Measurements from ENCODE around the gene PHLDA2. TPM values are rescaled to one million over a fixed set of nuclear protein-coding genes. Genes with fewer than 3 reads are reported as not detected.

The PHLDA2 gene
- total and polyA plus RNA-seq, 9 of the 15 experiments (the other 6 are each of a cell fraction or from before 2014, with no cell fraction given): 0.43 to 42.4 (median 4.7) TPM

DNA sequence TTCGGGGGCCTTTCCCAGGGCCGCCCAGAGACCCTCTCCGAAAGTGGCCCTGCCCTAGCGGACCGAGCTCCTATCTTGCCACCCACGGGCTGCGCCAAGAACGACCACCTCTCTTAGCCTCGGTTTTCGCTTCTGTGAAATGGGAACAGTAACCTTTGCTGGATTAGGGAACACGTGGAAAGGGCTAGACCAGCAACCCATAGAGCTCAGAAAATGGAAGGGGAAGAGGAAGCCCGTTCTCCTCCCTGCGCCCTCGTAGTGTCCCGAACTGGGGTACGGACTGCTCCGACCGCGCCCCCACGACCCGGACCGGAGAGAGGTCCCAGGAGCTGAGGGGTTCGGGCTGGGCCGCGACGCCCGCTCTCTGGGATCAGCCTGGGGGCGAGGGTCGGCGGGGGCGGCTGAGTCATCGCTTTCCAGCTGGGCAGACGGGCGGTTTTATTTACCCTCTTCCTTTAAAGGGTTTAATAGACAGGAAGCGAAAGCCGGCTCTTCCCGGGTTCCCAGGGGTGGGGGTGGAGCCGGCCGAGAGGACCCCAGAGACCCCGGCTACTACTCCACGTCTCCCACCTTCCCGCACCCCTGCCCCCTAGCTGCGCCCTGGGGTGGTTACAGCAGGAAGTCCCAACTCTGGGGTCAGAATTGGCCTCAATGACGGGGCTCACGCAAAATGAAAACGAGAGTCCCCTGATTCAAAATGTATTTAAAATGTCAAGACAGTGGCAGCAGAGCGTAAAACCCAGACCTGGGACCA, 907 bp upstream of the PHLDA2 start (continued):
- TF ChIP-seq JUND (IDR thresholded peaks at IDR 0.05; ENCODE audit: borderline replicate concordance, low read depth, low read length) (peak; percentile 72), JUND (tag; IDR thresholded peaks at IDR 0.05; ENCODE audit: borderline replicate concordance, low read depth, low read length) (peak; percentile 59; the same call in 1 of the 3 replicates), PHF20 (IDR thresholded peaks at IDR 0.05; ENCODE audit: partially characterized antibody) (no peak), ZNF512 (tag; IDR thresholded peaks at IDR 0.05) (no peak), SMC3 (conservative IDR thresholded peaks at IDR 0.05; ENCODE audit: insufficient read depth, low read depth, low read length) (no peak), IRF2 (CRISPR knock-in tag; IDR thresholded peaks at IDR 0.05) (no peak), NELFE (IDR thresholded peaks at IDR 0.05; ENCODE audit: insufficient read depth, insufficient read length) (no peak), ZNF277 (CRISPR knock-in tag; IDR thresholded peaks at IDR 0.05; ENCODE audit: borderline replicate concordance) (no peak), FOSL1 (tag; conservative IDR thresholded peaks at IDR 0.05) (peak; percentile 92), ZBTB7A (IDR thresholded peaks at IDR 0.05; ENCODE audit: borderline replicate concordance, control insufficient read depth, low read depth, low read length) (peak; percentile 100), HOXB6 (CRISPR knock-in tag; IDR thresholded peaks at IDR 0.05; ENCODE audit: borderline replicate concordance) (no peak), BCL6 (CRISPR knock-in tag; IDR thresholded peaks at IDR 0.05) (no peak), DPF2 (IDR thresholded peaks at IDR 0.05) (peak; percentile 79)
- TF ChIP-seq, protein P1, sequence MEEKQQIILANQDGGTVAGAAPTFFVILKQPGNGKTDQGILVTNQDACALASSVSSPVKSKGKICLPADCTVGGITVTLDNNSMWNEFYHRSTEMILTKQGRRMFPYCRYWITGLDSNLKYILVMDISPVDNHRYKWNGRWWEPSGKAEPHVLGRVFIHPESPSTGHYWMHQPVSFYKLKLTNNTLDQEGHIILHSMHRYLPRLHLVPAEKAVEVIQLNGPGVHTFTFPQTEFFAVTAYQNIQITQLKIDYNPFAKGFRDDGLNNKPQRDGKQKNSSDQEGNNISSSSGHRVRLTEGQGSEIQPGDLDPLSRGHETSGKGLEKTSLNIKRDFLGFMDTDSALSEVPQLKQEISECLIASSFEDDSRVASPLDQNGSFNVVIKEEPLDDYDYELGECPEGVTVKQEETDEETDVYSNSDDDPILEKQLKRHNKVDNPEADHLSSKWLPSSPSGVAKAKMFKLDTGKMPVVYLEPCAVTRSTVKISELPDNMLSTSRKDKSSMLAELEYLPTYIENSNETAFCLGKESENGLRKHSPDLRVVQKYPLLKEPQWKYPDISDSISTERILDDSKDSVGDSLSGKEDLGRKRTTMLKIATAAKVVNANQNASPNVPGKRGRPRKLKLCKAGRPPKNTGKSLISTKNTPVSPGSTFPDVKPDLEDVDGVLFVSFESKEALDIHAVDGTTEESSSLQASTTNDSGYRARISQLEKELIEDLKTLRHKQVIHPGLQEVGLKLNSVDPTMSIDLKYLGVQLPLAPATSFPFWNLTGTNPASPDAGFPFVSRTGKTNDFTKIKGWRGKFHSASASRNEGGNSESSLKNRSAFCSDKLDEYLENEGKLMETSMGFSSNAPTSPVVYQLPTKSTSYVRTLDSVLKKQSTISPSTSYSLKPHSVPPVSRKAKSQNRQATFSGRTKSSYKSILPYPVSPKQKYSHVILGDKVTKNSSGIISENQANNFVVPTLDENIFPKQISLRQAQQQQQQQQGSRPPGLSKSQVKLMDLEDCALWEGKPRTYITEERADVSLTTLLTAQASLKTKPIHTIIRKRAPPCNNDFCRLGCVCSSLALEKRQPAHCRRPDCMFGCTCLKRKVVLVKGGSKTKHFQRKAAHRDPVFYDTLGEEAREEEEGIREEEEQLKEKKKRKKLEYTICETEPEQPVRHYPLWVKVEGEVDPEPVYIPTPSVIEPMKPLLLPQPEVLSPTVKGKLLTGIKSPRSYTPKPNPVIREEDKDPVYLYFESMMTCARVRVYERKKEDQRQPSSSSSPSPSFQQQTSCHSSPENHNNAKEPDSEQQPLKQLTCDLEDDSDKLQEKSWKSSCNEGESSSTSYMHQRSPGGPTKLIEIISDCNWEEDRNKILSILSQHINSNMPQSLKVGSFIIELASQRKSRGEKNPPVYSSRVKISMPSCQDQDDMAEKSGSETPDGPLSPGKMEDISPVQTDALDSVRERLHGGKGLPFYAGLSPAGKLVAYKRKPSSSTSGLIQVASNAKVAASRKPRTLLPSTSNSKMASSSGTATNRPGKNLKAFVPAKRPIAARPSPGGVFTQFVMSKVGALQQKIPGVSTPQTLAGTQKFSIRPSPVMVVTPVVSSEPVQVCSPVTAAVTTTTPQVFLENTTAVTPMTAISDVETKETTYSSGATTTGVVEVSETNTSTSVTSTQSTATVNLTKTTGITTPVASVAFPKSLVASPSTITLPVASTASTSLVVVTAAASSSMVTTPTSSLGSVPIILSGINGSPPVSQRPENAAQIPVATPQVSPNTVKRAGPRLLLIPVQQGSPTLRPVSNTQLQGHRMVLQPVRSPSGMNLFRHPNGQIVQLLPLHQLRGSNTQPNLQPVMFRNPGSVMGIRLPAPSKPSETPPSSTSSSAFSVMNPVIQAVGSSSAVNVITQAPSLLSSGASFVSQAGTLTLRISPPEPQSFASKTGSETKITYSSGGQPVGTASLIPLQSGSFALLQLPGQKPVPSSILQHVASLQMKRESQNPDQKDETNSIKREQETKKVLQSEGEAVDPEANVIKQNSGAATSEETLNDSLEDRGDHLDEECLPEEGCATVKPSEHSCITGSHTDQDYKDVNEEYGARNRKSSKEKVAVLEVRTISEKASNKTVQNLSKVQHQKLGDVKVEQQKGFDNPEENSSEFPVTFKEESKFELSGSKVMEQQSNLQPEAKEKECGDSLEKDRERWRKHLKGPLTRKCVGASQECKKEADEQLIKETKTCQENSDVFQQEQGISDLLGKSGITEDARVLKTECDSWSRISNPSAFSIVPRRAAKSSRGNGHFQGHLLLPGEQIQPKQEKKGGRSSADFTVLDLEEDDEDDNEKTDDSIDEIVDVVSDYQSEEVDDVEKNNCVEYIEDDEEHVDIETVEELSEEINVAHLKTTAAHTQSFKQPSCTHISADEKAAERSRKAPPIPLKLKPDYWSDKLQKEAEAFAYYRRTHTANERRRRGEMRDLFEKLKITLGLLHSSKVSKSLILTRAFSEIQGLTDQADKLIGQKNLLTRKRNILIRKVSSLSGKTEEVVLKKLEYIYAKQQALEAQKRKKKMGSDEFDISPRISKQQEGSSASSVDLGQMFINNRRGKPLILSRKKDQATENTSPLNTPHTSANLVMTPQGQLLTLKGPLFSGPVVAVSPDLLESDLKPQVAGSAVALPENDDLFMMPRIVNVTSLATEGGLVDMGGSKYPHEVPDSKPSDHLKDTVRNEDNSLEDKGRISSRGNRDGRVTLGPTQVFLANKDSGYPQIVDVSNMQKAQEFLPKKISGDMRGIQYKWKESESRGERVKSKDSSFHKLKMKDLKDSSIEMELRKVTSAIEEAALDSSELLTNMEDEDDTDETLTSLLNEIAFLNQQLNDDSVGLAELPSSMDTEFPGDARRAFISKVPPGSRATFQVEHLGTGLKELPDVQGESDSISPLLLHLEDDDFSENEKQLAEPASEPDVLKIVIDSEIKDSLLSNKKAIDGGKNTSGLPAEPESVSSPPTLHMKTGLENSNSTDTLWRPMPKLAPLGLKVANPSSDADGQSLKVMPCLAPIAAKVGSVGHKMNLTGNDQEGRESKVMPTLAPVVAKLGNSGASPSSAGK (IDR thresholded peaks at IDR 0.05): peak; percentile 73

Measured in K562 (cell line).